ENCODE data around the gene KLHL26. TPM values are rescaled to one million over a fixed set of nuclear protein-coding genes. Genes with fewer than 3 reads are reported as not detected.

Gene KLHL26
- polyA plus RNA-seq, 2 of the 4 experiments (the other 2 are of a cell fraction): 1.1 to 2.0 TPM

- ChIA-PET CTCF (interaction anchor here (0.7 to 1.3 kb wide), 2 partner anchors 89 to 343 kb away, joined by 4 read pairs; no protein-coding TSS in a partner anchor), POLR2A (no interaction called here)
- peak overlapping the region; percentile 66 for H3K4me3 ChIP-seq
- no peak for FAIRE-seq
- H3K27ac ChIP-seq: peak overlapping the region; percentile 96
- TF ChIP-seq ESRRA (IDR thresholded peaks at IDR 0.05; ENCODE audit: borderline replicate concordance, low read length): no peak
- TF ChIP-seq SREBF2 (IDR thresholded peaks at IDR 0.05): no peak
- TF ChIP-seq, protein P1, sequence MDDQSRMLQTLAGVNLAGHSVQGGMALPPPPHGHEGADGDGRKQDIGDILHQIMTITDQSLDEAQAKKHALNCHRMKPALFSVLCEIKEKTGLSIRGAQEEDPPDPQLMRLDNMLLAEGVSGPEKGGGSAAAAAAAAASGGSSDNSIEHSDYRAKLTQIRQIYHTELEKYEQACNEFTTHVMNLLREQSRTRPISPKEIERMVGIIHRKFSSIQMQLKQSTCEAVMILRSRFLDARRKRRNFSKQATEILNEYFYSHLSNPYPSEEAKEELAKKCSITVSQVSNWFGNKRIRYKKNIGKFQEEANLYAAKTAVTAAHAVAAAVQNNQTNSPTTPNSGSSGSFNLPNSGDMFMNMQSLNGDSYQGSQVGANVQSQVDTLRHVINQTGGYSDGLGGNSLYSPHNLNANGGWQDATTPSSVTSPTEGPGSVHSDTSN (IDR thresholded peaks at IDR 0.05): no peak
- TF ChIP-seq, protein P2, sequence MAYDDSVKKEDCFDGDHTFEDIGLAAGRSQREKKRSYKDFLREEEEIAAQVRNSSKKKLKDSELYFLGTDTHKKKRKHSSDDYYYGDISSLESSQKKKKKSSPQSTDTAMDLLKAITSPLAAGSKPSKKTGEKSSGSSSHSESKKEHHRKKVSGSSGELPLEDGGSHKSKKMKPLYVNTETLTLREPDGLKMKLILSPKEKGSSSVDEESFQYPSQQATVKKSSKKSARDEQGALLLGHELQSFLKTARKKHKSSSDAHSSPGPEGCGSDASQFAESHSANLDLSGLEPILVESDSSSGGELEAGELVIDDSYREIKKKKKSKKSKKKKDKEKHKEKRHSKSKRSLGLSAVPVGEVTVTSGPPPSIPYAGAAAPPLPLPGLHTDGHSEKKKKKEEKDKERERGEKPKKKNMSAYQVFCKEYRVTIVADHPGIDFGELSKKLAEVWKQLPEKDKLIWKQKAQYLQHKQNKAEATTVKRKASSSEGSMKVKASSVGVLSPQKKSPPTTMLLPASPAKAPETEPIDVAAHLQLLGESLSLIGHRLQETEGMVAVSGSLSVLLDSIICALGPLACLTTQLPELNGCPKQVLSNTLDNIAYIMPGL (CRISPR knock-in tag; IDR thresholded peaks at IDR 0.05; ENCODE audit: borderline replicate concordance): no peak
- no peak for TF ChIP-seq MAX (IDR thresholded peaks at IDR 0.05)
- TF ChIP-seq, protein P3, sequence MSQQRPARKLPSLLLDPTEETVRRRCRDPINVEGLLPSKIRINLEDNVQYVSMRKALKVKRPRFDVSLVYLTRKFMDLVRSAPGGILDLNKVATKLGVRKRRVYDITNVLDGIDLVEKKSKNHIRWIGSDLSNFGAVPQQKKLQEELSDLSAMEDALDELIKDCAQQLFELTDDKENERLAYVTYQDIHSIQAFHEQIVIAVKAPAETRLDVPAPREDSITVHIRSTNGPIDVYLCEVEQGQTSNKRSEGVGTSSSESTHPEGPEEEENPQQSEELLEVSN (IDR thresholded peaks at IDR 0.05; ENCODE audit: borderline replicate concordance, low read depth): no peak
- TF ChIP-seq HDAC2 (IDR thresholded peaks at IDR 0.05): no peak
- no peak for TF ChIP-seq POLR2A (IDR thresholded peaks at IDR 0.05; ENCODE audit: low read length)
- no peak for TF ChIP-seq FOXS1 (CRISPR knock-in tag; IDR thresholded peaks at IDR 0.05)
- TF ChIP-seq MAZ (IDR thresholded peaks at IDR 0.05; ENCODE audit: borderline replicate concordance, low read depth, low read length): no peak
- TF ChIP-seq ZNF302 (CRISPR knock-in tag; IDR thresholded peaks at IDR 0.05): no peak
- no peak for TF ChIP-seq BHLHE40 (IDR thresholded peaks at IDR 0.05; ENCODE audit: low read depth, low read length)
- no peak for TF ChIP-seq CBX8 (IDR thresholded peaks at IDR 0.05)
- no peak for TF ChIP-seq HEYL (CRISPR knock-in tag; IDR thresholded peaks at IDR 0.05)
- TF ChIP-seq TP53 (CRISPR knock-in tag; IDR thresholded peaks at IDR 0.05): no peak
- TF ChIP-seq RARB (CRISPR knock-in tag; IDR thresholded peaks at IDR 0.05): no peak
- TF ChIP-seq, protein P4, sequence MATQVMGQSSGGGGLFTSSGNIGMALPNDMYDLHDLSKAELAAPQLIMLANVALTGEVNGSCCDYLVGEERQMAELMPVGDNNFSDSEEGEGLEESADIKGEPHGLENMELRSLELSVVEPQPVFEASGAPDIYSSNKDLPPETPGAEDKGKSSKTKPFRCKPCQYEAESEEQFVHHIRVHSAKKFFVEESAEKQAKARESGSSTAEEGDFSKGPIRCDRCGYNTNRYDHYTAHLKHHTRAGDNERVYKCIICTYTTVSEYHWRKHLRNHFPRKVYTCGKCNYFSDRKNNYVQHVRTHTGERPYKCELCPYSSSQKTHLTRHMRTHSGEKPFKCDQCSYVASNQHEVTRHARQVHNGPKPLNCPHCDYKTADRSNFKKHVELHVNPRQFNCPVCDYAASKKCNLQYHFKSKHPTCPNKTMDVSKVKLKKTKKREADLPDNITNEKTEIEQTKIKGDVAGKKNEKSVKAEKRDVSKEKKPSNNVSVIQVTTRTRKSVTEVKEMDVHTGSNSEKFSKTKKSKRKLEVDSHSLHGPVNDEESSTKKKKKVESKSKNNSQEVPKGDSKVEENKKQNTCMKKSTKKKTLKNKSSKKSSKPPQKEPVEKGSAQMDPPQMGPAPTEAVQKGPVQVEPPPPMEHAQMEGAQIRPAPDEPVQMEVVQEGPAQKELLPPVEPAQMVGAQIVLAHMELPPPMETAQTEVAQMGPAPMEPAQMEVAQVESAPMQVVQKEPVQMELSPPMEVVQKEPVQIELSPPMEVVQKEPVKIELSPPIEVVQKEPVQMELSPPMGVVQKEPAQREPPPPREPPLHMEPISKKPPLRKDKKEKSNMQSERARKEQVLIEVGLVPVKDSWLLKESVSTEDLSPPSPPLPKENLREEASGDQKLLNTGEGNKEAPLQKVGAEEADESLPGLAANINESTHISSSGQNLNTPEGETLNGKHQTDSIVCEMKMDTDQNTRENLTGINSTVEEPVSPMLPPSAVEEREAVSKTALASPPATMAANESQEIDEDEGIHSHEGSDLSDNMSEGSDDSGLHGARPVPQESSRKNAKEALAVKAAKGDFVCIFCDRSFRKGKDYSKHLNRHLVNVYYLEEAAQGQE (IDR thresholded peaks at IDR 0.05): no peak
- TF ChIP-seq FOSL2 (IDR thresholded peaks at IDR 0.05): no peak
- TF ChIP-seq FOSL2 (CRISPR knock-in tag; IDR thresholded peaks at IDR 0.05): no peak
- TF ChIP-seq SMC3 (IDR thresholded peaks at IDR 0.05): no peak
- no peaks in the 10 kb centered on the region for H3K9me3 ChIP-seq
- H3K4me1 ChIP-seq: peaks cover 25% of the 10 kb centered on the region
- no peak; a peak in 1 of 6 replicates for ATAC-seq
- peak overlapping the region; percentile 91 for H3K4me2 ChIP-seq
- no peak for DNase-seq (ENCODE audit: low read depth in 1 of 2, low spot score in 1 of 2)
- WGBS (ENCODE audit: missing lambda C conversion rate): 64% methylated on average over 8 of the region's 8 CpGs
Measured at GRCh38 chr19:18682807-18683108, 45.9 kb downstream of the KLHL26 start.

GRCh38 chr19:18683109-18683957, 46.5 kb downstream of the KLHL26 start, which contains the start of gene CRTC1:
Gene CRTC1 (plus strand): TSS chr19:18683680. CDS start chr19:18683703, 23 bp downstream.
- H3K9me3 ChIP-seq: no peaks in the 10 kb centered on the region
- CTCF ChIA-PET: interaction anchor here (0.7 kb wide), 1 partner anchor 342 kb away, joined by 4 read pairs; no protein-coding TSS in a partner anchor
- POLR2A ChIA-PET: no interaction called here
- peak within 1 kb of the TSS; percentile 66 for H3K4me3 ChIP-seq
- FAIRE-seq (no peak), DNase-seq (ENCODE audit: low read depth in 1 of 2, low spot score in 1 of 2) (peak; percentile 80 to 83), ATAC-seq (peak; percentile 73 to 81)
- WGBS (ENCODE audit: missing lambda C conversion rate): 5% methylated on average over 26 of the region's 93 CpGs
- H3K4me1 ChIP-seq: peaks cover 22% of the 10 kb centered on the region
- H3K27ac ChIP-seq: peak within 1 kb of the TSS; percentile 96
- peak within 1 kb of the TSS; percentile 93 for H3K4me2 ChIP-seq
- TF ChIP-seq FOSB (CRISPR knock-in tag; IDR thresholded peaks at IDR 0.05) (no peak), PHF8 (IDR thresholded peaks at IDR 0.05; ENCODE audit: borderline replicate concordance, low read depth) (peak; percentile 62; the same call in 1 of the 2 replicates)
- TF ChIP-seq, protein P4 (IDR thresholded peaks at IDR 0.05): peak; percentile 64
- TF ChIP-seq, protein P5, sequence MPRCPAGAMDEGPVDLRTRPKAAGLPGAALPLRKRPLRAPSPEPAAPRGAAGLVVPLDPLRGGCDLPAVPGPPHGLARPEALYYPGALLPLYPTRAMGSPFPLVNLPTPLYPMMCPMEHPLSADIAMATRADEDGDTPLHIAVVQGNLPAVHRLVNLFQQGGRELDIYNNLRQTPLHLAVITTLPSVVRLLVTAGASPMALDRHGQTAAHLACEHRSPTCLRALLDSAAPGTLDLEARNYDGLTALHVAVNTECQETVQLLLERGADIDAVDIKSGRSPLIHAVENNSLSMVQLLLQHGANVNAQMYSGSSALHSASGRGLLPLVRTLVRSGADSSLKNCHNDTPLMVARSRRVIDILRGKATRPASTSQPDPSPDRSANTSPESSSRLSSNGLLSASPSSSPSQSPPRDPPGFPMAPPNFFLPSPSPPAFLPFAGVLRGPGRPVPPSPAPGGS (IDR thresholded peaks at IDR 0.05): 0 out of 3 replicates have a peak, but pooled peaks have one; percentile 54
- TF ChIP-seq, protein P3 (IDR thresholded peaks at IDR 0.05; ENCODE audit: borderline replicate concordance, low read depth): peak; percentile 35; the same call in 1 of the 2 replicates

Measured in A549 (cell line).